ENCODE measurements around the gene PDZK1.
"Not testable (repeated sequence)": the region's sequence is repeated elsewhere in the genome, so short reads cannot be mapped to it uniquely, and the experiment has no call there.

PDZK1 gene

DNA sequence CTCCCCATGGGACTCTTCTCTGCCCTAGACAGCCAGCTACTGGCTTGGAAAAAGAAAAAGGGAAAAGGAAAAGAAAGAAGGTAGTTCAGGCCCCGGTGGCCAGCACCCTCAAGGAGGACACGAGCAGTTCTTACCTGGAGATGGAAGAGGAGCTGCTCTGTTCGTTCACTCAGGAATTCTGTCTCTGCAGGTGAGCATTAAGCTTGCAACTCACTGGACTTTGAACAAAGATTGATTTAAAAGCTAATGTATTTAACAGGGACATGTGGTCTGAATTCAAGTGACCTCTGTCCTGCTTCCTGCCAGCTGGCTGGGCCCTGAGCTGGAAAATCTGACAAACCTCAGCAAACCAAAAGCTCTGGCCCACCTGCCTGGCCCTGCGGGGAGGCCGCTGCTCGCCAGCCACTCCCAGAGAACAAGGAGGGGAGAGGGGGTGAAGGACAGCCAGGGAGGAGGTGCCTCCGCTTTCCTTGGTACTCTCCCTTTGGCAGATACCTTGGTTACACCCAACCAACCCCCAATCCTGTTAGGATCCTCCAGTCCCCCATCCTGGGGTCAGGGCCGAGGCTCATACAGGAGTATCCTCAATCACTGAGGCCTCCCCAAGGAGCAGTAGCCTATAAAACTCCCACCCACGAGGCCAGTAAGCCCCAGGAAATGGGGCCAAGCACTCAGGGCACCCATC is at the start of gene PDZK1:
PDZK1 (minus strand) TSS at position 186 of the 685 bp plus-strand sequence. CDS start 19,347 bp downstream, outside the sequence.
- DNase-seq (ENCODE audit: low spot score), result no peak

DNA sequence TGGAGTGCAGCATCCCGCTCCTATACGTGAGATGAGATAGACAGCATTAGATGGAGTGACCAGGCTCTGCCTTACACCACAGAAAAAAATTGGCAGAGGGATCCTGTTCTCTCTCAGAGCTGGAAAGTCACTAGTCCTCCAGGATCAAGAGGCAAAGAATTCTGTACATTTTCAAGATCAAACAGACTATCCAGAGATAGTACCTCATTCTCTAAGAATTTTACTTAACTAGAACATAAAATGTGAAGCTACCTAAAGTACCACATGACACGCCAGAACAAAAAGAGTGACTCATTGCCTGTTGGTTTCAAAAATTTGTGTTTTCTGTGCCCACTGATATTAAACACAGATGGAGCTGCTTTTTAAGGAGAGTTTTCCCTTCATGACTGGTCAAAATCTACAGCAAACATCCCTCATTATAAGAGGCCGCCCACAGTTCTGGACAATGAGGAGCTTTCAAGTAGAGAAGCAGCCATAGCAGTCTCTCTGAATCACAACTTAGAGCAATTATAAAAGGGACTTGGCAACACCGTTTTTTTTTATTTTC is 44.4 kb upstream of the PDZK1 start:
- DNase-seq (ENCODE audit: low spot score), result peak; percentile 97

DNA sequence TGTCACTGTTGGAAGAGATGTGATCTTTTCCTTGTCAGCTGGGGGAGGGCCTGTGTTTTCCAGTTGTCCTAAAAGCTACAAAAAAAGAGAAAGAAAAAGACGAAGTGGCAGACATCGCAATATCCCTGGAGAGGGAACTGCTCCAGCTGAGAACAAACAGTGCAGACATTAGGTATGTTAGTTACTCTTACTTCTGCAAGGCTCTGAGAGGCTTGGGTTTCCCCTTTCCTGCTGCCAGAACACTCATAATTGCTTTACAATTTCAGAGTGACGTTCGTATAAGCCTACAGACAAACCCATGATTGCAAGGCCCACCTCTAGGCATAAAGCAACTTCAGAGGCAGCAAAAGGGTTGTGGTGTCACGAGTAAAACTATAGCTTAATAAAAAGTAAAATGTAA is 43.3 kb upstream of the PDZK1 start:
- no peak for DNase-seq (ENCODE audit: low spot score)

DNA sequence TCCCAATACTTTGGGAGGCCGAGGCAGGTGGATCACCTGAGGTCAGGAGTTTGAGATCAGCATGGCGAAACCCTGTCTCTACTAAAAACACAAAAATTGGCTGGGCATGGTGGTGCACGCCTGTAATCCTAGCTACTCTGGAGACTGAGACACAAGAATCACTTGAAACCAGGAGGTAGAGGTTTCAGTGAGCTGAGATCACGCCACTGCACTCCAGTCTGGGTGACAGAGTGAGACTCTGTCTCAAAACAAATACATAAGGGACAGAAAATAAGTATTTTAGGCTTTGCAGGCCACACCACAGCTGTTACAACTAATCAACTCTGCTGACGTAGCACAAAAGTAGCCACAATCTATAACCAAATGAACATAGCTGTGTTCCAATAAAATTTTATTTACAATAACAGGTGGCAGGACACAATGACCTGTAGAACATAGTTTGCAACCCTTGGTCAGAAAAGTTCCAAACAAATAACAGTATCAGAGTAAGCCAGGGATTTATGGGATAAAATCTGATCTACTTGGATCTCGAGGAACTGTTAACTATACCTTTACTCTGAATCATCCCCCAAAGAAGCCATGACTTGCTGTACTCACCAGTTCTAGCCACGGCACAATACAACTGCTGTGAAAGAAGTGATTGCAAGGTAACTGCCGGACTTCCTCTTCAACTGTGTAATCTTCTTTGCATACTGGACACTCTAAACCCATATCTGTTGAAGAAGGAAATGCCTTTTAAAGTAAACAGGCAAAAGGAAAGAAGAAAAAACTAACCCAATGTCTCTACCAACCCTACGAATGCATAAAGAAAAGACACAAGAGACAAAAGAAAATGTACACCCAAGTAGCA is 40.5 kb upstream of the PDZK1 start:
- DNase-seq (ENCODE audit: low spot score), result no peak

DNA sequence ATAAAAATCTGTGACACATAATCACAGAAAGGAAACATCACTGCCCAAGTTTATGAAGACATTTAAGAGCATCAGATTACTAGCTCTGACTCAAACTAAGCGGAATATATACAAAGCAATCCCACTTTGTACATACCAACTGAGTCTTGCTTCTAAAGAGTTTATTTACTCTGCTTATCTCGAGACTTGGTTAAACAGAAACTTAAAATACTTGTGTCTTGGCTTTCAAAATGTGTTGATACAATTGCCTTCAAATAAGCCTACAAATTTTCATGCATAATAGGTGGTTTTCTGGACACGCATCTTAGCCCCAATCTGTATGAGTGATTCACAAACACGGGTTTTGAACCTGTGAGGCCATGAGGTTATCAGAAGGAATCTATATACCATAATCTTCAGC is 33.1 kb upstream of the PDZK1 start:
- no peak for DNase-seq (ENCODE audit: low spot score)

DNA sequence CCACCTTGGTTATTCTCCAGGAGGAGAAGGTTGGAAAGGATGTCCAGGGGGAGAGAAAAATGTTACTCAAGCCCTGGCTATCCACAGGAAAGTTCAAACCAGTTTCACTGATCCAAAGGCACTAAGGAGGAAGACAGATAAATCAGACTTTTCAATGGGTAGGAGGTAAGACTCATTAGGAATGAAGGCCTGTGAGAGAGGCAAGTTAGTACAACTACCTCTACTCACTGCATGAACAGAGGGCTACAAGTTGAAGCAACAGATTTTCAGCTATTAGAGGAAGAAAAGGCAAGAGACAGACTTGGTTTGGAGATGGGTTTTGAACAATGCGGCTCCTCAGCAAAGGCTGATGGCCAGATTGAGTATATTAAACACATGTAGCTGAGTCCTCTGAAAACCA is 29.0 kb upstream of the PDZK1 start:
- DNase-seq (ENCODE audit: low spot score), result no peak

DNA sequence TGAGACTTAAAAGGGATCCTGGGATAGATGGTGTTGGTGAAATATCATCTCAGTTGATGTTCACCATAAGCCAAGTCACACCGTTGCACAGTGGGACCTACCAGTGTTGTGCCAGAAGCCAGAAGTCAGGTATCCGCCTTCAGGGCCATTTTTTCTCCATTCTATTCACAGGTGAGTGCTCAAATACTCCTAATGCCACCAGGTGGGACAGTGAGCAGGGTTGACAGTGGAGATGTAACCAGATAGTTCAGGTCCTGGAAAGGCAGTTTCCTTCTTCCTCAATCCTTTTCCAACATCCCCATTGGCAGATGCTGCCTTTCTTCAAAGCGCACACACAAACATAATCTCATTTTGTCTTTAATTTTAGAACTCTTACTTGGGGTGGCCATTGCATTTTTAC is 23.7 kb upstream of the PDZK1 start:
- DNase-seq (ENCODE audit: low spot score), result no peak

DNA sequence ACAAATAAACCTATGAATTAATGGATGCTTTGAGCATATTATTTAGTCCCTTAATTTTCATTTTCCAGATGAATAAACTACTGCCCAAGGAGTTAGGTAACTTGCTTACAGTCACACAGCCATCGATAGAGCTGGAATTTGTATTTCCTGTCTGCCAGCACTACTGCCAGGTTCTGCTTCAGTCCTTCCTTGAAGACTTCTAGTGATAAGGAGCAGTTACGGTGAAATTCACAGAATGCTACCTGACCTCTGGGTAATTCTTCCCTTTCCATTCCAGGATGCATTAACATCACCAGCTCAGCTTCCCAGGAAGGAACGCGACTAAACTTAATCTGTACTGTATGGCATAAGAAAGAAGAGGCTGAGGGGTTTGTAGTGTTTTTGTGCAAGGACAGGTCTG is 23.3 kb upstream of the PDZK1 start:
- no peak for DNase-seq (ENCODE audit: low spot score)

DNA sequence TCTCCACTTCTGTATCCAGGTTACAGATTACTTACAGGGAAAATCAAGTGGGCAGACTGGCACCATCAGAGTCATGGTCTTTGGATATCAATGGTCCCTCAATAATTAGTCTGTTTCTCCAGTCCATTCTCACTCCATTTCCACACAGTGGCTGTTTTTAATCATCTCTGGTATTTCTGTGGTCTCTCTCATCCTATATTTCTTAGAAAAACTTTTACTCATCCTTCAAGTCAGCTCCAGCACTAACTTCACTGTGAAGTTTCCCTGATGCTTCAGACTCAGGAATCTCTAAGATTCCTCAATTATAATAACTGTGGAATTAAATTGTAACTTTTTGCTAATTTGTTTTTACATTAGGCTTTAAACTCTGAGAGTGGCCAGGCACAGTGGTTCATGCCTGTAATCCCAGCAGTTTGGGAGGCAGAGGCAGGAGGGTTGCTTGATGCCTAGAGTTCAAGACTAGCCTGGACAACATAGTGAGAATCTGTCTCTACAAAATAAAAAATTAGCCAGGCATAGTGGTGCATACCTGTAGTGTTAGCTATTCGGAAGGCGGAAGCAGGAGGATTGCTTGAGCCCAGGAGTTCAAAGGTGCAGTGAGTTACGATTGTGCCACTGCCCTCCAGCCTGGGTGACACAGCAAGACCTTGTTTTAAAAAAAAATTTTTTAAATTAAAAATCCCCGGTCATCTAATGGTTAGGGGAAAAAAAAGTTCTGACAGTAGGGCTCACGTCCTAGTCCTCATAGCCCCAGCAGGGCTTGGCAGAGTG is 22.7 kb upstream of the PDZK1 start:
- DNase-seq (ENCODE audit: low spot score), result no peak

DNA sequence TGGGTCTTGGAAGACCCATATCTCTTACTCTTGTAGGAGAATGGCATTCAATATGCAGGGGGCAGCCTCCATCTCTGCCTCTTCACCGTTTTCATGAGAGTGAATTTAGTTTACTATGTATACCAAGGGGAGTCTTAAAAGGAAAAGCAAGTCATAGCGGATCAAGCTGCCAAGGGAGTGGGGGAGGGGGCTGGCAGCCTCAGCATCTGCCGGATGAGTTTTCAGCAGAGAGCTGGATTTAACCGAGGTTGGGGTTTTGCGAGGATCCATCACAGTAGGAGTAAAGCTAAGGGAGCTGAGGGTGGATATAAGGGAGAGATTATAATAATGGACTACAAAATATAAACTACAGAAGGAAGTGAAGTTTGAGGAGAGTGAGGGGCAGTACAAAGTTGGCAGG is 22.0 kb upstream of the PDZK1 start:
- no peak for DNase-seq (ENCODE audit: low spot score)

DNA sequence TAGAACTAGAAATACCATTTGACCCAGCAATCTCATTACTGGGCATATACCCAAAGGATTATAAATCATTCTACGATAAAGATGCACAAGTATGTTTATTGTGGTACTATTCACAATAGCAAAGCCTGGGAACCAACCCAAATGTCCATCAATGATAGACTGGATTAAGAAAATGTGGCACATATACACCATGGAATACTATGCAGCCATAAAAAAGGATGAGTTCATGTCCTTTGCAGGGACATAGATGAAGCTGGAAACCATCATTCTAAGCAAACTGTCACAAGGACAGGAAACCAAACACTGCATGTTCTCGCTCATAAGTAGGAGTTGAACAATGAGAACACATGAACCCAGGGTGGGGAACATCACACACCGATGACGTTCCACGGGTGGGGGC is 19.0 kb upstream of the PDZK1 start:
- not testable (repeated sequence) for DNase-seq (ENCODE audit: low spot score)

DNA sequence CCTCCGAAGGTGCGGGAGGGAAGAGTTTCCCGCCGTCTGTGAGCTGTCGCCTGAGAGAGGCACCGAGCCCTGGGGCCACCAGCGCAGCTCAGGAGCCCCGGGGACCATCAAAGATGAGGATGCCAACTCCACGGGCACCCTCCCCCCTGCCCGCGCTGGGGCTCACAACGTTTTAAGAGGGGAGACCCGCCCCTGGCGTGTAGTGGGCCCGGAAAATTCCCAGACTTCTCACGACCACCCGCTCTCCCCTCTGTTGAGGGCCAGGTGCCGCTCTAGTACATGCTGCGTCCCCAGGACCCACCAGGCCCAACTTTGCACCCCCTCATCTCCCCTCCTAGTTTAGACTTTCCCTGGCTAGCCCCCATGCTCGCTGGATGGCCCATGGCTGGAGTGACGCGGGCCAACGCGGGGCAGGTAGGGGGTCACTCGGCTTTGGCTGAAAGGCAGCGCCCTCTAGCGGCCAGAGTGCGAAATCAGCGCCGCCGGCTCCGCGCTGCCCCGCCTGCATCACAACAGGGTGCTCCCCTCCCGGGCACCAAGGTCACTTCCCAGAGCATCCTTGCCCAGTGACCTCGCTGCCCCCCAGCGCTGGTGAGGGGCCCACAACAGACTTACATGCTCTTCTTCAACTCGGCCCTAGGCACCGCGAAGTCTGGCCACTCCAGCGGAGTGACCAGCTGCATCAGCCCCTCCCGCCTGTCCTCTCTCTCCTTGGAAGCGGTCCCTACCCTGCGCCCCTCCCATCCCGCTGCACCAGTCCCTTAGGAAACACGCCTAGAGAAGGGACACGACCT is 13.9 kb upstream of the PDZK1 start:
- peak; percentile 38 for DNase-seq (ENCODE audit: low spot score)

DNA sequence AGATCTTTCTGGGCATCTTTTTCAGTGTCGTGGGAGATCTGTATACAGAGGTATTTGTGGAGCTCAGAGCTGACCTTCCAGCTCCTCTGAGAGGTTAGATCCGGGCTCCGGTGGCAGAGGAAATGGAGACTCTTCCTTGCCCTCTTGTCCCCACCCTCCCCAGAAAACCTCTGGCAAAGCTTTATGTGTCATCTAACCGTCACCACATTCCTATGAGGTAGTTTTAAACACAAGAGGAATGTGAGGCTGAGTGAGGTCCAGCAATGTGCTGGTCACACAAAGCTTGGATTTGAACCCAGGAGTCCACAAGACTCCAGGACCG is 13.3 kb upstream of the PDZK1 start:
- DNase-seq (ENCODE audit: low spot score), result no peak

DNA sequence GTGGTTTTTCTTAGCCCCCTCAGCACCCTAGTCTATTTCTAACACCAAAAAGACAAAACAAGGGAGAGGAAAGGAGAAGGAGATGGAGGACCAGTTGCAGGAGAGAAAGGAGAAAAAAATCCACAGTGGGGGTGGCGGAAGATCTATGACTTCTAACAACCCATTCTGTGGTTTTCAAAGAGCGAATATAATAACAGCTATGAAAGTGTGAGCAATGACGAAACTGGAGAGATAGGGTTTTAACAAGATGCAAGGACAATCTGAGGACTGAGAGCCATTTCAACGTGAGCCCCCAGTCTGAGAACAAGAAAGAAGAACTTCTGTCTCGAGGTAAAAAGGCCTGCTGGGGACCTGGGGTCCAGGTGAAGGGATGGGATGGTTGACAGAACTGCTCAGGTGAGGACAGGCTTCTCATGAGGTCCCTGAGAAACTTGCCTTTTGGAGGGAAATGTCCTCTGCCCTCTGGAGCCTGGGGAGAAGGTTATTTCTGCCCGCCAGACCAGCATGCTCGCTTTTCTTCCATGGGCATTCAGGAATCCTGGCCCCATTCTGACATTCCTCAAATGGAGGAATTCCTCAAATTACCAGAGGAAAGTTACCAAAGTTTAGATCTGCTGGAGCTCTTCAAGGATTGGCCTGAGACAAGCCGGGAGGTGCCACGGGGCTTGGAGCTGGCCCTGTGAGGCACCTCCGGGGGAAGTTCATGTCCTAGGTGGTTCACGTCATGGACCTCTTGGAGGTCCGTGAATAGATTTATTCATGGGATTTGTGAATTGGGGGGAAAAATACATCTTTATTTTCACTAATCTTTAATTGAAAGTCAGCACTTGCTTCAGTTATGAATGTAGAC is 12.3 kb upstream of the PDZK1 start, which contains the start of gene CD160:
CD160 (plus strand) TSS at position 270 of the 850 bp plus-strand sequence. CDS start 8,829 bp downstream, outside the sequence.
- no peak for DNase-seq (ENCODE audit: low spot score)

DNA sequence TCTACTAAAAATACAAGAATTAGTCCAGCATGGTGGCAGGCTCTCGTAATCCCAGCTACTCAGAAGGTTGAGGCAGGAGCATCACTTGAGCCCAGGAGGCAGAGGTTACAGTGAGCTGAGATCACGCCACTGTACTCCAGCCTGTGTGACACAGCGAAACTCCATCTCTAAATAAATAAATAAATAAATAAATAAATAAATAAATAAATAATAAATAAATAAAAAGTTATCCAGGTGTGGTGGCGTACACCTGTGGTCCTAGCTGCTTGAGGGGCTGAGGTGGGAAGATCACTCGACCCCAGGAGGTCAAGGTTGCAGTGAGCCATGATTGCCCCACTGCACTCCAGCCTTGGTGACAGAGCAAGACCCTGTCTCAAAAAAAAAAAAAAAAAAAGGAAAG is 11.3 kb upstream of the PDZK1 start:
- not testable (repeated sequence) for DNase-seq (ENCODE audit: low spot score)

DNA sequence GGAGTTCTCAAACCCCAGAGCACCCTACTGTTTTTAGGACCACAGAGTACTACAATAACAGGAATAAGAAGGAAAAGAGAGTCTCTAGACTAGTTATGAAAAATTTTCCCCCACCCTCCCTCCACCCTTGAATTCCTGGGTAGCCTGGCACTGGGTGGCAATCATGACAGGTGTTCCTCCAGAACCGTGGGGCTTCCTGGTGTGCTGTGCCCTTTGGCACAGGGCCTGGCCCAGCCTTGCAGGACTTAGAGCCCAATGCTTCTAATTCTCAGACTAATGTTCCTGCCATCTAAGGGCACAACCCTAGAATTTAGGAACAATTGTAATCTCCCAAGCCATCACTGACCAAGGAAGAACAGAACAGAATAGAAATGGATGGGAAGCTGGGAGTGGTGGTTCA is 10.7 kb upstream of the PDZK1 start:
- DNase-seq (ENCODE audit: low spot score), result no peak

DNA sequence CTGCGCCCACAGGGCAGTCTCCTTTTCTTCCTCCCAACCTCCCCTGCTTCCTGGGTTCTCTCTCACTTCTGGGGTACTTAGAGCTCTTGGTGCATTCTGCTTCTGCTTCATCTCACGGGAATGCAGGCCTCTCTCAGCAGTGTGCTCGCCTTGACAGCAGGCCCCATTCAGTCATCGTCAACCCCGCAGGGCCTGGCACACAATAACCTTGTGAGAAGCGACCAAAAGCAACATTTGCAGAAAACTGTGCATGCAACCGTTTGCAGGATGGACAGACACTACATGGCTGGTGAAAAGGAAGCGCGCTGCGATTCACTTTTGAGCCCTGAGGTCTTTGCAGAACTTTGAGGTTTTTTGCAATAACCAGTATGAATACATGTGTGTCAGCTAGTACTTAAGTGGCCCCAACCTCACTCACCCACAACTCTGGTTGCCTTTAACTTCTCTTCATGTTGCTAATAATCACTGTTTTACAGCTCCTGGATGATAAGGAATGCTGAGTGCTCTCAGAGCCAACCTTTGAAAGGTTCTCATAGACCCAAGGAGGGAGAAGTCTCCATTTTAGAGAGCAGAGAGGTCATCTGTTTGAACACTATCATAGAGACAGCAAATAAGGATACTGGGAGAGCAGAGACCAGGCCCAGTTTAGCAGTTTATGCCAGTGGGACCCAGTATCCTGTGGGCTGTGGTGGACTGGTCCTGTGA is 9.6 kb upstream of the PDZK1 start:
- no peak for DNase-seq (ENCODE audit: low spot score)

DNA sequence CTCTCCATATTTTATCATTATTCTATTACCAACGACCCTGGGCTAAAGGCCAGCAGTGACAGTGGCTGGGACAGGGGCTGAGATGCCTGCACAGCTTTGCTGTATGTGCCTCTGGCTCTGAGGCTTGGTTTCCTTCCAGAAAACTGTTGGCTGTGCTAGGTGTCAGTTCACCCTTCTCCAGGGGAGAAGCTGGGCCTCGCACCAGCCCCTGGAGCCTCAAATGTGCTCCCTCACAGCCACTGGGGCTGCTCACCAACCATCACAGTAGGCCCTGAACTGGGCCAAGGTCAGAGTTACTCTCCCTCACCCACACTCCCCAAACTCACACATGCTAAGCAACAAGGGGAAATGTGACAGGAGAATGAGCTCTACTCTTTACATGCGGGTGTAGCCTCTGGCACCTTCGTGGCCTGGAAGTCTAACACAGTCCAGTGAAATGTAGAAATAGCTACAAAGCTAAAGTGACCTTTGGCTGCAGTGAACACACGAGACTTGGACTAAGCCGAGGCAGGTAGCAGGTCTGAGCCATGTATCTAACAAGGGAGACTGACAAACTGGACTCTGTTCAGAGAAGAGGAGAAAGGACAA is 7.5 kb upstream of the PDZK1 start:
- no peak for DNase-seq (ENCODE audit: low spot score)

DNA sequence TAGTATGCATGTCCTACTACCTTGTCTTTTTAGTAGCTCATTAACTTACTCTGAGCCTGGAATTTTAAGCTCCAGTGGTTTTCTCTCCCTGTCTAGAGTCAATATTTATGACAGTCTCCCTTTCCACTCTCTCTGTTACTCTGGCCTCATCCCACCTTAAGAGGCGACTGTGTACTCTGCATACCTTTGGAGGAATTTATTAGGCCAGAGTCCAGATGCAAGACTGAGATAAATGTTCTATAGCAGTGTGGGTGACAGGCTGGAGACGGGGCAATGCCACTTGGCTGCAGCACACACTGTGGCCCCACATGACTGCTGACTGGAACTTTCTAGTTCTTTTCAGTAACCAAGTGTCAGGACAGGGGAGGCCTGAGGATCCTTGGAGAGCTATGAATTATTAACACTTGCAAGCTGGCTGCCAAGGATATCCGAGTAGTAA is 4.1 kb upstream of the PDZK1 start:
- DNase-seq (ENCODE audit: low spot score), result no peak

All from COLO829 (cell line).